ENCODE results near the gene KCNK5. TPM values are rescaled to one million over a fixed set of nuclear protein-coding genes. Genes with fewer than 3 reads are reported as not detected.

KCNK5 gene
- total and polyA plus RNA-seq, 2 of the 8 experiments (the other 6 are each of a cell fraction or from before 2014, with no cell fraction given): 20.9 to 44.3 TPM

DNA sequence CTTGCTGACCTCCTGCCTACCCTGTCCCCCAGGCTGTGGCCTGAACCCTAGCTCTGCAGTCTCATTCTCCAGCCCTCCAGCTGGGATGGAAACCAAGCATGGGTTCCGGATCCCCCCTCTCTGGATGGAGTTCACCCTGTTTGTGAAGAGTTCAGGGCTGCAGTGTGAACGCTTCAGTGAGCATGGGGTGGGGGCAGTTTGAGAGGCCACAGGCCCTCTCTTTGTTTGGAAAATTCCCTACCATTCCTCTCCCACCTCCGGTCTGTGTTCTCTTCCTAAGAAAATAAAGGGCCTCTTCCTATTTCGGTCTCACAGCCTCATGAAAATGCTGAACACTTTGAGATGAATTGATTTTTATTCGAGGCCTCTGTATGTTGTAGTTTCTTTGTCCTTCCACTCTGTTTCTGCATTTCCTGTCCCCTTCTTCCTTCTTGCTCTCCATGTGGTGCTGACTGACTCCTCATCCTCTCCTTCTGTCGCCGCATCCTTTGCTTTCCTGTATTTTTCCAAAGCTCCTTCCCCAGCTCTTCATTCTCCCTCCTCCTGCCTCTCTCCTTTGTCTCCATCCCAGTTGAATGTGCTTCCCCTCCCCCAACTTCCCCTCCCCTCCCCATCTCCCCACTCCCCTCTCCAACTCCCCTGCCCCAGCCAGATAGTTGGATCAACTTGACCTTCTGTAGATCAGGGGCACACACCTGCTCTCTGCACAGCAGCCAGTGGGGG, 2.4 kb upstream of the KCNK5 start:
- Histone ChIP-seq H3K79me2 (ENCODE audit: control insufficient read depth in 1 of 2, insufficient read depth in 2 of 2, low read length in 2 of 2) (peaks cover 7 to 22% of the 10 kb centered on the region in 2 experiments), H3K27me3 (replicated peaks in 1 of 4; ENCODE audit: control insufficient read depth in 3 of 4, extremely low read depth in 1 of 4, insufficient read depth in 3 of 4, low read length in 3 of 4) (no peaks in the 10 kb centered on the region; a peak in 1 of 7 replicates), H3K4me2 (ENCODE audit: insufficient read depth in 1 of 2, low read depth in 2 of 2, low read length in 2 of 2) (peak overlapping the region; percentile 33 to 46), H3K27ac (ENCODE audit: low read depth, low read length) (peak overlapping the region; percentile 66; the same call in 1 of the 2 replicates), H3K4ac (replicated peaks; ENCODE audit: insufficient read length, low read depth, low read length) (peak overlapping the region; percentile 86), H2BK5ac (ENCODE audit: low read depth, low read length) (peak overlapping the region; percentile 99), H2AK5ac (ENCODE audit: low read depth, low read length) (peak overlapping the region; percentile 99), H2AFZ (ENCODE audit: low read length) (peak overlapping the region; percentile 55; the same call in 1 of the 2 replicates), H3K56ac (replicated peaks; ENCODE audit: insufficient read length, low read depth, low read length) (peak overlapping the region; percentile 82), H3K36me3 (ENCODE audit: control insufficient read depth in 2 of 4, insufficient read depth in 4 of 4, low read length in 3 of 4) (no peaks in the 10 kb centered on the region), H3K4me1 (replicated peaks in 1 of 4; ENCODE audit: control insufficient read depth in 3 of 4, insufficient read depth in 4 of 4, low read length in 3 of 4) (peaks cover 17 to 32% (median 25%) of the 10 kb centered on the region in 4 experiments), H3K18ac (ENCODE audit: extremely low read depth, low read length) (peak overlapping the region; percentile 99), H3K4me3 (ENCODE audit: extremely low read depth in 1 of 4, insufficient read depth in 2 of 4, low read depth in 3 of 4, low read length in 4 of 4) (no peak overlapping the region; a peak in 1 of 8 replicates), H4K5ac (ENCODE audit: insufficient read length, low read depth, low read length) (peak overlapping the region; percentile 14), H3K79me1 (ENCODE audit: low read depth, low read length) (0 out of 2 replicates have a peak, but pooled peaks cover 4% of the 10 kb centered on the region), H2BK12ac (ENCODE audit: low read depth, low read length) (peak overlapping the region; percentile 98), H2BK120ac (replicated peaks; ENCODE audit: low read depth, low read length) (peak overlapping the region; percentile 81), H3K14ac (ENCODE audit: insufficient read length) (no peak overlapping the region), H4K91ac (replicated peaks; ENCODE audit: insufficient read length, low read length) (peak overlapping the region; percentile 99), H3K23me2 (ENCODE audit: low read depth, low read length) (peaks cover 19% of the 10 kb centered on the region), H2BK15ac (ENCODE audit: low read length) (peak overlapping the region; percentile 98; the same call in 1 of the 2 replicates), H4K20me1 (replicated peaks in 1 of 2; ENCODE audit: control insufficient read depth in 1 of 2, insufficient read depth in 2 of 2, low read length in 2 of 2) (peaks cover 12 to 13% of the 10 kb centered on the region in 2 experiments), H3K9ac (replicated peaks in 1 of 4; ENCODE audit: extremely low read depth in 1 of 4, low read depth in 3 of 4, low read length in 3 of 4) (peak overlapping the region in 2 of 4 experiments; percentile 1 to 40; a peak in 4 of 7 replicates), H4K8ac (ENCODE audit: extremely low read depth, insufficient read depth, low read length) (peak overlapping the region; percentile 69; the same call in 1 of the 2 replicates), H3K23ac (ENCODE audit: insufficient read length) (no peak overlapping the region), H3K9me3 (ENCODE audit: insufficient read depth in 2 of 2, low read depth in 1 of 2, low read length in 1 of 2) (no peaks in the 10 kb centered on the region), H2BK20ac (ENCODE audit: low read length) (peak overlapping the region; percentile 11)
- TF ChIP-seq ASH2L (IDR thresholded peaks at IDR 0.05; ENCODE audit: low read length): peak; percentile 77
- 0 out of 2 replicates have a peak, but pooled peaks have one; percentile 32 for TF ChIP-seq TAF1 (IDR thresholded peaks at IDR 0.05; ENCODE audit: low read depth, low read length)
- peak in 1 of 2 experiments; percentile 49; a peak in 2 of 3 replicates for TF ChIP-seq POLR2A (IDR thresholded peaks at IDR 0.05; ENCODE audit: control extremely low read depth in 1 of 2, low read depth in 2 of 2, low read length in 2 of 2)
- no peak for TF ChIP-seq RNF2 (IDR thresholded peaks at IDR 0.05; ENCODE audit: borderline replicate concordance, low read depth, low read length, missing control alignments, poor library complexity, severe bottlenecking)
- TF ChIP-seq POLR2AphosphoS5 (IDR thresholded peaks at IDR 0.05; ENCODE audit: low read depth, low read length): peak; percentile 44; the same call in 1 of the 2 replicates
- peak; percentile 56; the same call in 1 of the 2 replicates for TF ChIP-seq SP1 (IDR thresholded peaks at IDR 0.05; ENCODE audit: low read depth, low read length)
- FAIRE-seq: peak; percentile 95
- ChIA-PET CTCF (ENCODE audit: partially characterized antibody) (interaction anchor here (1.3 to 72.8 kb wide), 5 partner anchors 8 to 129 kb away, joined by 4 to 1738 read pairs (median 20); partner anchors contain the start of gene KCNK17), POLR2A (ENCODE audit: partially characterized antibody) (interaction anchor here (1.0 to 7.8 kb wide), 9 partner anchors 9 to 117 kb away, joined by 3 to 66 read pairs (median 6); partner anchors contain the start of gene SAYSD1)
- no peak for DNase-seq (ENCODE audit: low read depth in 1 of 2, low spot score in 2 of 2)
- 34% methylated on average over 7 of the region's 7 CpGs; no CpG with 5 or more reads in 1 of the 2 experiments for WGBS, 2 experiments (ENCODE audit: extremely low coverage in 1 of 2, insufficient coverage in 1 of 2, insufficient read length in 1 of 2, insufficient replicate concordance in 2 of 2, low coverage in 1 of 2, low lambda C conversion rate in 2 of 2, missing lambda C conversion rate in 1 of 2)
